WTC11 (cell line): ENCODE measurements around the gene CUL4A. TPM values are rescaled to one million over a fixed set of nuclear protein-coding genes. Genes with fewer than 3 reads are reported as not detected.

Experiments used
- ATF6 ChIP-seq: sonication (generic); formaldehyde crosslinking; IDR thresholded peaks from 2 replicates; pipeline ENCODE4 v1.8.1; 2023; ENCODE audit warnings: mild to moderate bottlenecking, missing genetic modification reagents
- E2F5 ChIP-seq: sonication (generic); formaldehyde crosslinking; IDR thresholded peaks from 2 replicates; pipeline ENCODE4 v1.8.1; 2022; ENCODE audit warnings: mild to moderate bottlenecking, moderate library complexity, missing genetic modification reagents
- JUN ChIP-seq: sonication (generic); formaldehyde crosslinking; IDR thresholded peaks from 2 replicates; pipeline ENCODE4 v1.8.0; 2023; ENCODE audit warnings: mild to moderate bottlenecking, missing genetic modification reagents
- ZBTB21 ChIP-seq: sonication (generic); formaldehyde crosslinking; IDR thresholded peaks from 2 replicates; pipeline ENCODE4 v1.8.1; 2023; ENCODE audit warnings: mild to moderate bottlenecking, missing genetic modification reagents, borderline replicate concordance
- ZNF423 ChIP-seq: fragments of 250-450 bp; sonication (Bioruptor Pico); IDR thresholded peaks from 2 replicates; pipeline ENCODE4 v2.1.2; 2022; ENCODE audit warnings: mild to moderate bottlenecking, moderate library complexity
- microRNA-seq: library from miRNA; unstranded; fragments of <30 nt; microRNA quantifications from one replicate; pipeline ENCODE4 v1.2.0, GENCODE V29; 2022; ENCODE audit warnings: borderline number of aligned reads
- total RNA-seq: library from RNA; stranded (reverse); gene quantifications from 3 replicates; pipeline ENCODE4 v1.2.3, GENCODE V29; 2021

Gene CUL4A
- total RNA-seq, 1 experiment from 2014 or later: 99.9 TPM

- no peak for TF ChIP-seq ATF6
- TF ChIP-seq E2F5: no peak
- TF ChIP-seq ZNF423 (CRISPR knock-in tag): no peak
- no peak for TF ChIP-seq ZBTB21 (CRISPR knock-in tag)
- no peak for TF ChIP-seq JUN (CRISPR knock-in tag)
Measured at GRCh38 chr13:113315992-113316391, 106.6 kb downstream of the CUL4A start (continued).

Small RNA genes within 50 kb of the gene (microRNA-seq; reads per million reads assigned to microRNA genes)
- not detected for gene MIR8075

Other genes starting within 250 kb of the CUL4A start
- 34.8 to 35.4 TPM (median 34.9 TPM) in 3 replicates for gene MCF2L, start 240.4 kb upstream of the CUL4A start, total RNA-seq
- 0.26 to 1.5 TPM (median 1.3 TPM) in 3 replicates for gene F7, start 103.8 kb upstream of the CUL4A start, total RNA-seq
- 0.87 to 2.8 TPM (median 2.6 TPM) in 3 replicates for gene F10, start 86.8 kb upstream of the CUL4A start, total RNA-seq
- gene PROZ, start 51.0 kb upstream of the CUL4A start, total RNA-seq: not detected in 3 replicates
- 64.9 to 69.4 TPM (median 68.5 TPM) in 3 replicates for gene PCID2, start 944 bp upstream of the CUL4A start, total RNA-seq
- gene LAMP1, start 87.6 kb downstream of the CUL4A start, total RNA-seq: 135 to 150 TPM (median 140 TPM) in 3 replicates
- gene GRTP1, start 154.5 kb downstream of the CUL4A start, total RNA-seq: 59.0 to 62.0 TPM (median 60.0 TPM) in 3 replicates
- 1.0 to 1.5 TPM (median 1.4 TPM) in 3 replicates for gene ADPRHL1, start 243.9 kb downstream of the CUL4A start, total RNA-seq